Astrocyte of the spinal cord (primary cell): Measurements from ENCODE around the gene REXO5.

ENCODE experiments used
- DNase-seq: peaks from one replicate; pipeline ENCODE4 v3.0.0; 2011; ENCODE audit warnings: low read depth, low spot score
- H3K4me3 ChIP-seq: 2 replicates; pipeline ENCODE4 v1.5.1; 2011; ENCODE audit warnings: low read depth, mild to moderate bottlenecking, low read length, moderate library complexity
- in situ Hi-C: cut with HindIII; loops from 2 replicates; pipeline ENCODE4 v1.10.0; 2017; ENCODE audit warnings: low sequenced_read_pairs
- TF ChIP-seq, protein P1 (sequence below): IDR thresholded peaks from 2 replicates; pipeline ENCODE4 v1.5.1; 2012; ENCODE audit warnings: low read depth, mild to moderate bottlenecking, low read length, inconsistent platforms

REXO5 gene

DNA sequence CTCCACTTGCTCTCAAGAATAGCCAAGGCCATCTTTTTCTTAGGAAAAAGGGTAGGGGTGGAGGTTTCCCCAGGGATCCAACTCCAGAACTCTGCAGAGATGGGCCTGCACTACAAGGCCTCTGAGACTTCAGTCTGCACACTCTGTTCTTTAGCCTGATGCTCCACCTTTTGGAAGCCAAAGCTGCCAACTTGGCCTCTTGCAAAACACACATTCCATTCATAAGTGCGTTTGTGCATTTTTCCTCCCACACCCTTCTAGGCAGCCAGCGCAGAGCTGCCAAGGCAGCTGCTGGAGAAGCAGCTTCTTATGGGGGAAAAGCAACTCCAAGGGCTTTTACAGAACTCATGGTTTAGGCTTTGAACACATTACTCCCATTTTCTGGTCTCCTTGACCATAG lies 45.3 kb downstream of the REXO5 start:
- DNase-seq: peak; percentile 89
- in situ Hi-C loops: no loop called here
- no peak overlapping the region for H3K4me3 ChIP-seq
- TF ChIP-seq, protein P1, sequence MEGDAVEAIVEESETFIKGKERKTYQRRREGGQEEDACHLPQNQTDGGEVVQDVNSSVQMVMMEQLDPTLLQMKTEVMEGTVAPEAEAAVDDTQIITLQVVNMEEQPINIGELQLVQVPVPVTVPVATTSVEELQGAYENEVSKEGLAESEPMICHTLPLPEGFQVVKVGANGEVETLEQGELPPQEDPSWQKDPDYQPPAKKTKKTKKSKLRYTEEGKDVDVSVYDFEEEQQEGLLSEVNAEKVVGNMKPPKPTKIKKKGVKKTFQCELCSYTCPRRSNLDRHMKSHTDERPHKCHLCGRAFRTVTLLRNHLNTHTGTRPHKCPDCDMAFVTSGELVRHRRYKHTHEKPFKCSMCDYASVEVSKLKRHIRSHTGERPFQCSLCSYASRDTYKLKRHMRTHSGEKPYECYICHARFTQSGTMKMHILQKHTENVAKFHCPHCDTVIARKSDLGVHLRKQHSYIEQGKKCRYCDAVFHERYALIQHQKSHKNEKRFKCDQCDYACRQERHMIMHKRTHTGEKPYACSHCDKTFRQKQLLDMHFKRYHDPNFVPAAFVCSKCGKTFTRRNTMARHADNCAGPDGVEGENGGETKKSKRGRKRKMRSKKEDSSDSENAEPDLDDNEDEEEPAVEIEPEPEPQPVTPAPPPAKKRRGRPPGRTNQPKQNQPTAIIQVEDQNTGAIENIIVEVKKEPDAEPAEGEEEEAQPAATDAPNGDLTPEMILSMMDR: no peak

DNA sequence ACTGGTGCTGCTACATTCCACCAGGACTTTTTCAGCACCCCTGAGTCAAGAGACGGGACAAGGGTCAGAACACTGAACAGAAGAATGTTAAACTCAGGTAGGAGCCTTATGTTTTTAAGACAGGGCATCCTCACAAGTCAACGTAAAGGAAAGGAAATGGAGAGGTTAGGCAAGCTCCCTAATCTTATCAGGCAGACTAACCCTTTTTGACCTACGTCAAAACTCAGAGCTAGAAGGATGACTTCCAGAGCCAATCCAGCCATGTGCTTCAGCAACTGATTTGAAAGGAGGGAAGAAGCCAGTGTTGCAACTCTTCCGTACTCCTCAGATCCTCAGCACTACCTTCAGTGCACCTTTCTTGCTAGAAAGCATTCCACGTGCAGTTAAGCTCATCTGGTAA lies 46.8 kb downstream of the REXO5 start:
- TF ChIP-seq, protein P1: no peak
- in situ Hi-C loops: no loop called here
- H3K4me3 ChIP-seq: no peak overlapping the region
- no peak for DNase-seq

DNA sequence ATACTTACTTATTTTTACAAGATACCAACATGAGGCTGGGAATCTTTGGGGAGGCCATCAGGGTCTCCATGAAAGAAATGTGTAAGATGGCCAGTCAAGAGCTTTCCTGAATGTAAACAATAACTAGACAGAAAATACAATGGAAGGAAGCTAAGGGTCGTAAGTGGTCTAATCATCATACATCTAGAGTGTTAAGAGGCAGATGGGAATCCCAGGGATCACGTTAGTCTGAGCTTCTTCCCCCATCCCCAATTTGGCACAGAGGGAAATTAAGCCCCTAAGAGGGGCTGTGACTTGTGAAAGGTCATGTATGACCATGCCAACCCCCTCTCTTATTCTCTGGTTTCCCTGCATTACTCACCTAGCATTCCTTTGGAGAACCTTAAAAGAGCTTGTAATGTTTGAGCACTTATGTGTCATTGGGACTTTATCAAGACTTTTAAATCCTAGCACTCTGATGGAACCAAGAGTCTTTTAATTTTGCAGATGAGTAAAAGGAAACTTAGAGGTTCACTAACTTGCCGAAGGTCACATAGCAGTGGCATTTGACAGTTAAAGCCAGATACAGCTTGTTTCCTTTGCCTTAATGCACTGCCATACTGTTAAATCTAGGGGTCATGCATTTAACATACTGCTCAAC lies 47.8 kb downstream of the REXO5 start:
- TF ChIP-seq, protein P1: no peak
- in situ Hi-C loops: no loop called here
- H3K4me3 ChIP-seq: no peak overlapping the region
- no peak for DNase-seq

DNA sequence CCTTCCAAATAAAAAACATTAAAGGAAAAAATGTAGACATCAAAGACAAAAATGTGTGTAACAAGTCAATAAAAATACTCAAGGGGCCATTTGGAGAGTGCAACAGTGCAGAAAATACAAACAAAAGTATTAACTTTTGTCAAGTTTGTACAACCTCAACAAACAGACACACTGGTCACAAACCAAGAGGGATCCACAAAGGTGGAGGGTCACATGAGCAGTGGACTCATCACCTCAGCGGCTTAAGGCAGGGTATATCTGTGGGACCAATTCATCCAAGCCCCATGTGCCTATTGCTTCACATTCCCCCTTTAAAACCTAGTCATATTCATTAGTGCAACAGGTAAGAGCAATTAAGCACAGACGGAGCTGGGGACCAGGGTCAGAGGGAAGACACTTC lies 48.6 kb downstream of the REXO5 start:
- in situ Hi-C loops: no loop called here
- TF ChIP-seq, protein P1: no peak
- DNase-seq: no peak
- H3K4me3 ChIP-seq: no peak overlapping the region

DNA sequence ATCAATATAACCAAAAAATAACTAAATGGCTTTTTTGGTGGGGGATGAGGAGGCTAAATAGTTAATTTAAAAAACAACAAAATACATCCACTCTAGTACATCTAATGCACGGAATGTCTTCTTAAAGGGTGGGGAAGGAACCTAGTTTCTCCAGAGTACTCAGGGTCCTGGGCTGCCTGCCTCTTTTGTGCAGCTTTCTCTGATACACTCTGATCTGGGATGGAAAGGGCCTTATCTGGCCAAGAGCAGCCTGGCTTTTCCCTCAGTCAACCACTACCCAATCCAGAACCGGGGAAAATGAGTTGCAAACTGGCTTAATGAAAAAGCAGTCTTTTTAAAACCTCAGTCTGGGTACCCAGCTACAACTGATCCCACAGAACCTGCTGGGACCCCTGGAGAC lies 51.0 kb downstream of the REXO5 start:
- in situ Hi-C loops: no loop called here
- TF ChIP-seq, protein P1: no peak
- DNase-seq: no peak
- H3K4me3 ChIP-seq: no peak overlapping the region

DNA sequence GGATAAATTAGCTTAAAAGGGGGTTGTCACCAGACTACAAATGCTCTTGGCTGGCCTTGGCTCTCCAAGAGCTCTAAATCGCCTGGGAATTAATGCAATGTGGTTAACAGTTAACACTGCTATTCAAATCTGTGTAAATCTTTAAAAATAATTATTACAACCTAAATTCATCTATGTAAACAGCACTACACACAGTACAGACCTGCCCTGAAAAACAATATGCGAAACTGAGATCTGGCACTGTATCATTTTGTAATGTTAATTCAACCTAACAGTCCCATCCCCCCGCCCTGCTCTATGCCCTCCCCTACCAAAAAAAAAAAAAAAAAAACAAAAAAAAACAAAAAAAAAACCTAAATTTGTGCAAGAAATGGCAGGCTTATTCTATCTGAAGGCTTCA lies 52.9 kb downstream of the REXO5 start:
- in situ Hi-C loops: no loop called here
- TF ChIP-seq, protein P1: no peak
- no peak for DNase-seq
- H3K4me3 ChIP-seq: no peak overlapping the region
